Uterus (tissue), 4 donors: ENCODE data around the gene RTL9. TPM values are rescaled to one million over a fixed set of nuclear protein-coding genes. Genes with fewer than 3 reads are reported as not detected.

Experiments
- DNase-seq, 2 donors: peaks; one replicate each; pipeline ENCODE4 v3.0.0-alpha.2; 2019 to 2020
- H3K27ac ChIP-seq, 2 donors: fragments of 200-600 bp; sonication (generic); 1 replicate in 1 of 2; 2 replicates in 1 of 2; pipeline ENCODE4 v1.5.1; 2016 to 2018
- H3K27me3 ChIP-seq, 2 donors: fragments of 200-600 bp; sonication (generic); one replicate each; pipeline ENCODE4 v1.5.1; 2018 to 2019; ENCODE audit warnings: control low read depth in 1 of 2
- H3K36me3 ChIP-seq, 2 donors: fragments of 200-600 bp; sonication (generic); one replicate each; pipeline ENCODE4 v1.5.1; 2019; ENCODE audit warnings: control low read depth in 1 of 2
- H3K4me1 ChIP-seq, 2 donors: fragments of 200-600 bp; sonication (generic); one replicate each; pipeline ENCODE4 v1.5.1; 2018 to 2019; ENCODE audit warnings: control low read depth in 1 of 2
- H3K4me3 ChIP-seq, 2 donors: fragments of 200-600 bp; sonication (generic); 1 replicate in 1 of 2; 2 replicates in 1 of 2; pipeline ENCODE4 v1.5.1; 2018 to 2019; ENCODE audit warnings: mild to moderate bottlenecking in 1 of 2
- H3K9me3 ChIP-seq, 2 donors: fragments of 200-600 bp; sonication (generic); one replicate each; pipeline ENCODE4 v1.5.1; 2019; ENCODE audit warnings: control low read depth in 1 of 2
- POLR2A ChIP-seq, 2 donors: fragments of 450-650 bp; IDR thresholded peaks; one replicate each; pipeline ENCODE4 v1.6.1; 2016; ENCODE audit warnings: antibody characterized with exemption in 2 of 2, mild to moderate bottlenecking in 1 of 2, moderate library complexity in 1 of 2
- intact Hi-C: fragments of 100-400 bp; cut with DNase I; formaldehyde crosslinking; loops from one replicate; pipeline ENCODE4 v1.15.1; 2023; ENCODE audit warnings: low total_unique reads
- total RNA-seq, 4 donors: library from RNA; depleted of rRNA in 3 of 4; stranded (reverse); fragments of >200 nt in 3 of 4; gene quantifications; one replicate each; pipeline versions ENCODE4 v1.1.0 to v1.2.4, GENCODE V29; 2014 to 2023
- TF ChIP-seq, protein P1 (sequence below), 4 experiments: fragments of 200-600 bp in 2 of 4; fragments of 450-650 bp in 2 of 4; sonication (generic) in 2 of 4; IDR thresholded peaks; one replicate each; pipeline ENCODE4 v1.5.1; 2016 to 2019; ENCODE audit warnings: antibody characterized with exemption in 4 of 4, mild to moderate bottlenecking in 2 of 4, moderate library complexity in 1 of 4
- donor health status: DM: yes; HTN: yes; CAD: no.

RTL9 gene
- total RNA-seq, 4 donors from 2014 or later, result 0.40 to 0.48 TPM; not detected in 2

DNA sequence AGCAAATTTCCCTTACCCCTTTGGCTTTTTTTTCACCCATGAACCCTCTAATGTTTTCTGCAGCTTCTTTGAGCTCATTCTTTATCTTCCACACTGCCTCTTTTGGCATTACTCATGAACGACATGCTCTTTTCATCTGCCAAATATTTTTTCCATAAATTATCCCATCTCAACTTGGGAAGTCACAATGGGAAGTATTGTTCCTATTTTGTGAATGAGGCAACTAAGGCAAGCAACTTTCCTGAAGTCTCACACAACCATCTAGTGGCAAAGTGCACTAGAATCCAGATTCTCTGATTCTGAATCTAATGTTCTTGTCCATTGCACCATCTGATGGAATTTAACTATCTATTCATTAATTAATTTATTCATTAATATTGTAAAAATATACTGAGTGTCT is 625 bp downstream of the RTL9 start:
- Histone ChIP-seq H3K27ac (no peak overlapping the region), H3K9me3 (no peaks in the 10 kb centered on the region), H3K36me3 (no peaks in the 10 kb centered on the region), H3K27me3 (no peaks in the 10 kb centered on the region), H3K4me3 (no peak overlapping the region), H3K4me1 (no peaks in the 10 kb centered on the region)
- DNase-seq, result no peak
- no peak for TF ChIP-seq POLR2A (IDR thresholded peaks at IDR 0.05)
- TF ChIP-seq, protein P1, sequence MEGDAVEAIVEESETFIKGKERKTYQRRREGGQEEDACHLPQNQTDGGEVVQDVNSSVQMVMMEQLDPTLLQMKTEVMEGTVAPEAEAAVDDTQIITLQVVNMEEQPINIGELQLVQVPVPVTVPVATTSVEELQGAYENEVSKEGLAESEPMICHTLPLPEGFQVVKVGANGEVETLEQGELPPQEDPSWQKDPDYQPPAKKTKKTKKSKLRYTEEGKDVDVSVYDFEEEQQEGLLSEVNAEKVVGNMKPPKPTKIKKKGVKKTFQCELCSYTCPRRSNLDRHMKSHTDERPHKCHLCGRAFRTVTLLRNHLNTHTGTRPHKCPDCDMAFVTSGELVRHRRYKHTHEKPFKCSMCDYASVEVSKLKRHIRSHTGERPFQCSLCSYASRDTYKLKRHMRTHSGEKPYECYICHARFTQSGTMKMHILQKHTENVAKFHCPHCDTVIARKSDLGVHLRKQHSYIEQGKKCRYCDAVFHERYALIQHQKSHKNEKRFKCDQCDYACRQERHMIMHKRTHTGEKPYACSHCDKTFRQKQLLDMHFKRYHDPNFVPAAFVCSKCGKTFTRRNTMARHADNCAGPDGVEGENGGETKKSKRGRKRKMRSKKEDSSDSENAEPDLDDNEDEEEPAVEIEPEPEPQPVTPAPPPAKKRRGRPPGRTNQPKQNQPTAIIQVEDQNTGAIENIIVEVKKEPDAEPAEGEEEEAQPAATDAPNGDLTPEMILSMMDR (IDR thresholded peaks at IDR 0.05), result no peak
- intact Hi-C loops, result no loop called here

DNA sequence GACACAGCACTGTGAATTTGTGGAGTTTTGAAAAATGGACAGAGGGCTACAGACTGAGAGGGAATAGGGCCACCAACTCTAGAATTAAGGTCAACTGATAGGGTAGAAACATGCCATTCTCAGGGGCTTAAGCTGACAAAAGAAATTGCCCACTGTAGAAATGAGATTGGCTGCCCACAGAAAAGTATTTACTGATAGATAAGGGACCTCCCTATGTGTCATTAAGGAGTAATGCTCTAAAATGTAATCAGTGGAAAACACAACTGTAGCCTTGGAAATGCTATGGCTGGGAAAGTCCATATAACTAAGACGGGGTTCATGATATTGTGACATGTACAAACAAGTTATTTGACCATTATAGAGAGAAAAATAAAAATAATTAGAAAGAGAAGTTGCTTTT is 4.6 kb downstream of the RTL9 start:
- Histone ChIP-seq H3K27me3 (no peaks in the 10 kb centered on the region), H3K9me3 (no peaks in the 10 kb centered on the region), H3K27ac (no peak overlapping the region), H3K36me3 (no peaks in the 10 kb centered on the region), H3K4me3 (no peak overlapping the region), H3K4me1 (no peaks in the 10 kb centered on the region)
- TF ChIP-seq POLR2A (IDR thresholded peaks at IDR 0.05), result no peak
- TF ChIP-seq, protein P1 (IDR thresholded peaks at IDR 0.05), result no peak
- intact Hi-C loops, result no loop called here
- no peak for DNase-seq

DNA sequence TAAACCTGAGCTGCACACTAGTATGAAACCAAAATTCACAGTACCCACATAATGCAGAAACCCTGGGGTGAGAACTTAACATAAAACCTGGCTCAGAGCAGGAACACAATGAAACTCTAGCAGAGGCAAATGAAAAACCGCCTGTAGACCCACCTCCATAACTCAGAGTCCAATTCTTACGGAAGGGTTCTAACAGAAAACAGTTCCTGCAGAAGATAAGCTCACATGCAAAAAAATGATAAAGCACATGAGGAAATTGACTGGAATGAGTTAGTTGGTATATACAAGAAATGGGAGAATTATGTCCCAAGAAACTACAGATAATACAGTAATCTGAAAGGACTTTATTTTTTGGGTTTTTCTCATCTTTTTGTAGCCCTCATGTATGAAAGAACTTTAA is 14.7 kb downstream of the RTL9 start:
- Histone ChIP-seq H3K4me1 (no peaks in the 10 kb centered on the region), H3K27me3 (no peaks in the 10 kb centered on the region), H3K27ac (no peak overlapping the region), H3K36me3 (no peaks in the 10 kb centered on the region), H3K4me3 (no peak overlapping the region), H3K9me3 (no peaks in the 10 kb centered on the region)
- no peak for TF ChIP-seq POLR2A (IDR thresholded peaks at IDR 0.05)
- DNase-seq, result no peak
- intact Hi-C loops, result no loop called here

DNA sequence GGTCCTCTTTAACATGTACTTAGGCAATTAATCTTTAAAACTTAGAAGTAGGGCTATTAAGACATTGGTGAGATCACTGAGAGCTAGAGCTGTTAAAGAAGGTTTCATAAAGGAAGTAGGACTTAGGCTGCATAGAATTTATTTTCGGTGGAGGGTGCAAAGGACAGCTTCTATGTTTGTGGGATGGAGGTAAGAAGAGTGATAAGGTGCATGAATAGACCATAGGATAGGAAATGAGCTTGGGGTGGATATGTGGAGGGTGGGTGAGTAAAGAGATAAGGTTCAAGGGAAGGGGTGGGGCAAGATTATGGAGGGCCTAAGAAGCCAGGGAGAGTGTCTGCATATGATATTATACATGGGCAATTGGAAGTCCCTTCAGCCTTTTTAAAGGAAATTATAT is 15.9 kb downstream of the RTL9 start:
- Histone ChIP-seq H3K4me3 (no peak overlapping the region), H3K36me3 (no peaks in the 10 kb centered on the region), H3K27me3 (no peaks in the 10 kb centered on the region), H3K4me1 (no peaks in the 10 kb centered on the region), H3K9me3 (no peaks in the 10 kb centered on the region), H3K27ac (no peak overlapping the region)
- intact Hi-C loops, result no loop called here
- DNase-seq, result no peak
- TF ChIP-seq POLR2A (IDR thresholded peaks at IDR 0.05), result no peak
- TF ChIP-seq, protein P1 (IDR thresholded peaks at IDR 0.05), result no peak

DNA sequence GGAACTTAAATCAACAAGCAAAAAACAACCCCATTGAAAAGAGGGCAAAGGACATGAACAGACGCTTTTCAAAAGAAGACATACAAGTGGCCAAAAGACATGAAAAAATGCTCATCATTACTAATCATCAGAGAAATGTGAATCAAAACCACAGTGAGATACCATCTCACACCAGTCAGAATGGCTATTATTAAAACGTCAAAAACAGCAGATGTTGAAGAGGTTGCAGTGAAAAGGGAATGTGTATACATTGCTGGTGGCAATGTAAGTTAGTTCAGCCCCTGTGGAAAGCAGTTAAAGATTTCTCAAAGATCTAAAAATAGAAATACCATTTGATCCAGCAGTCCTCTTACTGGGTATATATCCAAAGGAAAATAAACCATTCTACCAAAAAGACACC is 22.6 kb downstream of the RTL9 start:
- TF ChIP-seq, protein P1 (IDR thresholded peaks at IDR 0.05), result no peak
- no peak for TF ChIP-seq POLR2A (IDR thresholded peaks at IDR 0.05)
- no peak overlapping the region for H3K4me3 ChIP-seq
- DNase-seq, result no peak
- H3K4me1 ChIP-seq, result no peaks in the 10 kb centered on the region
- no peaks in the 10 kb centered on the region for H3K36me3 ChIP-seq
- H3K9me3 ChIP-seq, result no peaks in the 10 kb centered on the region
- intact Hi-C loops, result no loop called here
- H3K27me3 ChIP-seq, result no peaks in the 10 kb centered on the region
- no peak overlapping the region for H3K27ac ChIP-seq

DNA sequence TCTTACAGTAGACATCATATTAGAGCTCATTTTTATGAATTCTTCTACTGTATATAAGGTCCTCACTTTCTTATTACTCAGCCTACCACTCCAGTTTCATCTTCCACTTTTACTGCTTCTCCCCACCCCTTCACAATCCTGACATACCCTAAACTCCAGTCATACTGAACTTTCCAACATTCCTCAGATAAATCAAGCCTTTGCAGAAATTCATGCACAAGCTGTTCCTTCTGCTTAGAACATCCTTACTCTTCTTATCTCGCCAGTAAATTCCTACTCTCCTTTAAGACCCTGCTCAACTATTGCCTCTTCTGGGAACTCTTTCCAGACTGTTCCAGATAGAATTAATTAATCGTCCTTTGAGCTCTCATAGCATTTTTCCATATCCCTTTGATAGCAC is 24.8 kb downstream of the RTL9 start:
- Histone ChIP-seq H3K4me3 (no peak overlapping the region), H3K36me3 (no peaks in the 10 kb centered on the region), H3K4me1 (no peaks in the 10 kb centered on the region), H3K27me3 (no peaks in the 10 kb centered on the region), H3K27ac (peak overlapping the region in 1 of 2 donors; percentile 33), H3K9me3 (no peaks in the 10 kb centered on the region)
- no peak for DNase-seq
- intact Hi-C loops, result no loop called here
- no peak for TF ChIP-seq POLR2A (IDR thresholded peaks at IDR 0.05)
- TF ChIP-seq, protein P1 (IDR thresholded peaks at IDR 0.05), result no peak
